ENCODE results near the gene PITPNB. TPM values are rescaled to one million over a fixed set of nuclear protein-coding genes. Genes with fewer than 3 reads are reported as not detected.

Gene PITPNB
- polyA plus RNA-seq, 1 donor (not counting 4 experiments of a cell fraction or from before 2014, with no cell fraction given): 81.6 TPM

- FAIRE-seq (no peak), DNase-seq (ENCODE audit: low read depth, low spot score) (no peak)
- Histone ChIP-seq H3K9ac (ENCODE audit: control insufficient read depth, extremely low read depth, insufficient read depth, low read length) (no peak overlapping the region), H3K27me3 (ENCODE audit: control insufficient read depth, extremely low read depth, insufficient read depth, low read length) (no peaks in the 10 kb centered on the region), H3K36me3 (ENCODE audit: control insufficient read depth in 2 of 2, extremely low read depth in 1 of 2, insufficient read depth in 2 of 2, low read length in 2 of 2) (peaks cover 13 to 30% of the 10 kb centered on the region in 2 experiments), H3K9me3 (ENCODE audit: control insufficient read depth, low read depth, low read length) (no peaks in the 10 kb centered on the region), H3K9me1 (ENCODE audit: control insufficient read depth, extremely low read depth, insufficient read depth, low read length) (peaks cover 2% of the 10 kb centered on the region), H3K4me3 (ENCODE audit: control insufficient read depth in 2 of 3, extremely low read depth in 1 of 3, insufficient read depth in 2 of 3, low read depth in 1 of 3, low read length in 3 of 3) (no peak overlapping the region), H3K4me2 (ENCODE audit: control insufficient read depth, extremely low read depth, insufficient read depth, low read depth, low read length) (no peak overlapping the region), H3K27ac (ENCODE audit: control insufficient read depth, insufficient read depth, low read length) (no peak overlapping the region), H2AFZ (ENCODE audit: control insufficient read depth, low read length) (no peak overlapping the region), H4K20me1 (ENCODE audit: control insufficient read depth, extremely low read depth, insufficient read depth, low read length) (peaks cover 15% of the 10 kb centered on the region), H3K79me2 (ENCODE audit: control insufficient read depth, insufficient read depth, low read length) (peaks cover 63% of the 10 kb centered on the region), H3K4me1 (ENCODE audit: control insufficient read depth, extremely low read depth, insufficient read depth, low read length) (peaks cover 3% of the 10 kb centered on the region)
- dilution Hi-C loops (cut with MboI; ENCODE audit: extremely low pct_ligation_motif_present, low sequenced_read_pairs): no loop called here
- no peak for TF ChIP-seq EZH2 (IDR thresholded peaks at IDR 0.05; ENCODE audit: low read length)
- no peak for TF ChIP-seq CTCF (optimal IDR thresholded peaks at IDR 0.05 in 1 of 3, IDR thresholded peaks at IDR 0.05 in 1 of 3, conservative IDR thresholded peaks at IDR 0.05 in 1 of 3; ENCODE audit: extremely low read depth in 1 of 3, insufficient read depth in 2 of 3, low read length in 3 of 3)
Measured at GRCh38 chr22:27875951-27876350, 43.1 kb downstream of the PITPNB start.

- peaks cover 2% of the 10 kb centered on the region for H3K9me1 ChIP-seq (ENCODE audit: control insufficient read depth, extremely low read depth, insufficient read depth, low read length)
- H3K79me2 ChIP-seq (ENCODE audit: control insufficient read depth, insufficient read depth, low read length): peaks cover 66% of the 10 kb centered on the region
- H4K20me1 ChIP-seq (ENCODE audit: control insufficient read depth, extremely low read depth, insufficient read depth, low read length): peaks cover 15% of the 10 kb centered on the region
- no peaks in the 10 kb centered on the region for H3K9me3 ChIP-seq (ENCODE audit: control insufficient read depth, low read depth, low read length)
- H3K27me3 ChIP-seq (ENCODE audit: control insufficient read depth, extremely low read depth, insufficient read depth, low read length): no peaks in the 10 kb centered on the region
- dilution Hi-C loops (cut with MboI; ENCODE audit: extremely low pct_ligation_motif_present, low sequenced_read_pairs): no loop called here
- DNase-seq (ENCODE audit: low read depth, low spot score) (no peak), FAIRE-seq (no peak)
- H3K27ac ChIP-seq (ENCODE audit: control insufficient read depth, insufficient read depth, low read length): no peak overlapping the region
- no peak overlapping the region for H3K4me2 ChIP-seq (ENCODE audit: control insufficient read depth, extremely low read depth, insufficient read depth, low read depth, low read length)
- no peak overlapping the region for H3K9ac ChIP-seq (ENCODE audit: control insufficient read depth, extremely low read depth, insufficient read depth, low read length)
- no peak overlapping the region for H2AFZ ChIP-seq (ENCODE audit: control insufficient read depth, low read length)
- H3K4me3 ChIP-seq (ENCODE audit: control insufficient read depth in 2 of 3, extremely low read depth in 1 of 3, insufficient read depth in 2 of 3, low read depth in 1 of 3, low read length in 3 of 3): no peak overlapping the region
- no peaks in the 10 kb centered on the region for H3K4me1 ChIP-seq (ENCODE audit: control insufficient read depth, extremely low read depth, insufficient read depth, low read length)
- H3K36me3 ChIP-seq (ENCODE audit: control insufficient read depth in 2 of 2, extremely low read depth in 1 of 2, insufficient read depth in 2 of 2, low read length in 2 of 2): peaks cover 15 to 34% of the 10 kb centered on the region in 2 experiments
- no peak for TF ChIP-seq EZH2 (IDR thresholded peaks at IDR 0.05; ENCODE audit: low read length)
- no peak for TF ChIP-seq CTCF (optimal IDR thresholded peaks at IDR 0.05 in 1 of 3, IDR thresholded peaks at IDR 0.05 in 1 of 3, conservative IDR thresholded peaks at IDR 0.05 in 1 of 3; ENCODE audit: extremely low read depth in 1 of 3, insufficient read depth in 2 of 3, low read length in 3 of 3)
Measured at GRCh38 chr22:27874764-27875163, 44.3 kb downstream of the PITPNB start.

All from keratinocyte (primary cell).